PC-3 (cell line): ENCODE data around the gene KCND3.

ENCODE experiments used
- EZH2 ChIP-seq: fragments of 300-600 bp; sonication (generic); IDR thresholded peaks from one replicate; pipeline ENCODE4 v1.6.1; 2017; ENCODE audit warnings: antibody characterized with exemption, mild to moderate bottlenecking, low read length; ENCODE audit not compliant: unreplicated experiment
- EZH2phosphoT487 ChIP-seq: fragments of 300-600 bp; sonication (generic); IDR thresholded peaks from 2 replicates; pipeline ENCODE4 v1.6.1; 2018; ENCODE audit warnings: mild to moderate bottlenecking, antibody characterized with exemption, low read length, borderline replicate concordance
- TF ChIP-seq, protein P1 (sequence below): fragments of 300-600 bp; sonication (generic); conservative IDR thresholded peaks from 2 replicates; pipeline ENCODE4 v1.5.1; 2017; ENCODE audit warnings: antibody characterized with exemption, low read depth, mild to moderate bottlenecking, low read length

DNA sequence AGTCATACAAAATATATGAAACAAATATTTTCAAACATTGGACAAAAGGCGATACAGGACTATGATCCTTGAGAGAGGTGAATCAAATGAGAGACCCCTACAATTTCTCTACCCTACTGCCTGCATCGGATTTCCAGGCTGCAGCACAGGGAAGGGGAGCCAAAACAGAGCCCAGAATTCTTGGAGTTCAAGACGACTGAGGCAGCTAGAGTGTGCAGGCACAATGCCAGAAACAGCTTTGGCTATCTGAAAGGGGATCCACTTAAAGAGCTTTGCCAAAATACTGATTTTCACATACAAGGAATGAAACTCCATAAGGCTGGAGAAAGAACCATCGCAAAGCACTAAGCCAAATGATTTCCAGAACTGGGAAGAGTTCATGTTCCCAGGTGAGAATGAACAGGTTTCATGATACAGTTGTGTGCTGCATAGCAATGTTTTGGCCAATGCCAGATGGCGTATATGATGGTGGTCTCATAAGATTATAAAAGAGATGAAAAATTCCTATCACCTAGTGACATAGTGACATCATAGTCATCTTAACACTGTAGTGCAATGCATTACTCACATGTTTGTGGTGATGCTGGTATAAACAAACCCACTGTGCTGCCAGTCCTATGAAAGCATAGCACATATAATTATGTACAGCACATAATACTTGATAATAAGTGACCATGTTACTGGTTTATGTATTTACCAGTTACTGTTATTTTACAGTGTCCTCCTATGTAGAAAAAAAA, 77.5 kb downstream of the KCND3 start:
- TF ChIP-seq, protein P1, sequence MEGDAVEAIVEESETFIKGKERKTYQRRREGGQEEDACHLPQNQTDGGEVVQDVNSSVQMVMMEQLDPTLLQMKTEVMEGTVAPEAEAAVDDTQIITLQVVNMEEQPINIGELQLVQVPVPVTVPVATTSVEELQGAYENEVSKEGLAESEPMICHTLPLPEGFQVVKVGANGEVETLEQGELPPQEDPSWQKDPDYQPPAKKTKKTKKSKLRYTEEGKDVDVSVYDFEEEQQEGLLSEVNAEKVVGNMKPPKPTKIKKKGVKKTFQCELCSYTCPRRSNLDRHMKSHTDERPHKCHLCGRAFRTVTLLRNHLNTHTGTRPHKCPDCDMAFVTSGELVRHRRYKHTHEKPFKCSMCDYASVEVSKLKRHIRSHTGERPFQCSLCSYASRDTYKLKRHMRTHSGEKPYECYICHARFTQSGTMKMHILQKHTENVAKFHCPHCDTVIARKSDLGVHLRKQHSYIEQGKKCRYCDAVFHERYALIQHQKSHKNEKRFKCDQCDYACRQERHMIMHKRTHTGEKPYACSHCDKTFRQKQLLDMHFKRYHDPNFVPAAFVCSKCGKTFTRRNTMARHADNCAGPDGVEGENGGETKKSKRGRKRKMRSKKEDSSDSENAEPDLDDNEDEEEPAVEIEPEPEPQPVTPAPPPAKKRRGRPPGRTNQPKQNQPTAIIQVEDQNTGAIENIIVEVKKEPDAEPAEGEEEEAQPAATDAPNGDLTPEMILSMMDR: no peak
- no peak for TF ChIP-seq EZH2
- no peak for TF ChIP-seq EZH2phosphoT487
